Measurements from ENCODE around the gene MST1.
A peak's percentile ranks its signal among the peaks of the same experiment; 100 is the strongest.

Gene MST1

DNA sequence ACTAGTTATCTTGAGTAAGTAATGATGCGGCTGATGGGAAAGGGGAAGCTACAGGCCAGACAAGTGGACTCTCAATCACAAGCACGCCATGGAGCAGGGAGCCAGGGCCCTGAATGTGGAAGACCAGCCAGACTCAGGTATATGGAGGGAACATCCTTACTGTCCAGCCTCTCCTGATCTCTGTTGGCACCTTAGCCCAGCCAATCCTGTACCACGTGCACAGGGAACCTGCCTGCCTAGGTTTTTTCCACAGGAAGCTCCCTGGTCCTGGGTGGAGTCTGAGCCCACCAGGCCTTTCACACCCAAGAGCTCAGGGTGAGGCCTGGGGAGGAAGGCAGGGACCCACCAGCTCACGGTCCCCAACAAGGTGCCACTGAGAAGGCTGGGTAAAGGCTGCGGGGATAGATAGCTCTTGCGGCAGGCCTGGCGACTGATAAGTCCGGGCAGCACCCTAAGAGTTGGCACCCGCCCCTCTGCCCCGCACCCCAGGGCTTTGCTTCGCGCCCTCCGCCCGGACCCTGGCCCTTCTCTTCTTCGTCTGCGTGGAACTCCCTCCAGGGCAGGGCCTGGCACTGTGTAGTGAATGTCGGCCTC, 16.1 kb downstream of the MST1 start:
- peak overlapping the region; percentile 95 for H3K4me3 ChIP-seq (ENCODE audit: low read length)
- no peaks in the 10 kb centered on the region for H3K9me3 ChIP-seq (ENCODE audit: insufficient read depth, low read length)
- H3K27ac ChIP-seq (ENCODE audit: low read length), result peak overlapping the region; percentile 78
- no peak for TF ChIP-seq CTCF (IDR thresholded peaks at IDR 0.05; ENCODE audit: low read depth, low read length)
- no peak for TF ChIP-seq EZH2phosphoT487 (IDR thresholded peaks at IDR 0.05; ENCODE audit: low read depth)
- peaks cover 31% of the 10 kb centered on the region for H3K79me2 ChIP-seq (ENCODE audit: low read length)
- H2AFZ ChIP-seq (ENCODE audit: low read depth, low read length), result peak overlapping the region; percentile 51; the same call in 1 of the 2 replicates
- H3K36me3 ChIP-seq (replicated peaks; ENCODE audit: low read depth, low read length), result peaks cover 26% of the 10 kb centered on the region
- H3K4me2 ChIP-seq (ENCODE audit: low read length), result peak overlapping the region; percentile 96
- peak overlapping the region; percentile 94 for H3K9ac ChIP-seq (ENCODE audit: low read length)
- H3K27me3 ChIP-seq (ENCODE audit: low read depth, low read length), result no peaks in the 10 kb centered on the region
- H4K20me1 ChIP-seq (ENCODE audit: insufficient read depth, low read length), result peaks cover 4% of the 10 kb centered on the region; the same call in 1 of the 2 replicates
- H3K4me1 ChIP-seq (ENCODE audit: low read length), result peaks cover 12% of the 10 kb centered on the region

- Histone ChIP-seq H3K79me2 (ENCODE audit: low read length) (peaks cover 31% of the 10 kb centered on the region), H3K4me3 (ENCODE audit: low read length) (no peak overlapping the region), H3K4me1 (ENCODE audit: low read length) (peaks cover 12% of the 10 kb centered on the region), H4K20me1 (ENCODE audit: insufficient read depth, low read length) (peaks cover 4% of the 10 kb centered on the region; the same call in 1 of the 2 replicates), H3K9ac (ENCODE audit: low read length) (no peak overlapping the region), H3K36me3 (replicated peaks; ENCODE audit: low read depth, low read length) (peaks cover 12% of the 10 kb centered on the region), H3K27me3 (ENCODE audit: low read depth, low read length) (no peaks in the 10 kb centered on the region), H2AFZ (ENCODE audit: low read depth, low read length) (no peak overlapping the region), H3K4me2 (ENCODE audit: low read length) (peak overlapping the region; percentile 9; the same call in 1 of the 2 replicates), H3K9me3 (ENCODE audit: insufficient read depth, low read length) (no peaks in the 10 kb centered on the region), H3K27ac (ENCODE audit: low read length) (0 out of 2 replicates have a peak overlapping the region, but pooled peaks have one; percentile 2)
- TF ChIP-seq CTCF (IDR thresholded peaks at IDR 0.05; ENCODE audit: low read depth, low read length) (peak; percentile 86), EZH2phosphoT487 (IDR thresholded peaks at IDR 0.05; ENCODE audit: low read depth) (no peak)
Measured at GRCh38 chr3:49671291-49672288, 17.7 kb downstream of the MST1 start.

DNA sequence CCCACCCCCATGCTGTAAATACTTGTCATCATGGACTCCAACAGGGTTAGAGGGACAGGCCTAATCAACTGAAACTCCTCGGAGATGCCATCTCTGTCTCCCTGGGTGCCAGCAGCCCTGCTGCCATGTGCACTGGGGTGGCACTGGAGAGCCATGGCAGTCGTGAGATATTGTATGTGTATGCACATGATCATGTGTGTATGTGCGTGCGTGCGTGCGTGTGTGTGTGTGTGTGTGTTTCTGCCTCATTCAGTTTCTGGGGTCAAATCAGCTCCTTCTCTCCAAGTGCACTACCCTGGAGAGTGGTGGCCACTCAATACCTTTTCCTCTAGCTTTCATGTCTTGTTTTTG, 18.4 kb downstream of the MST1 start:
- Histone ChIP-seq H3K79me2 (ENCODE audit: low read length) (peaks cover 28% of the 10 kb centered on the region), H3K27me3 (ENCODE audit: low read depth, low read length) (no peaks in the 10 kb centered on the region), H3K4me3 (ENCODE audit: low read length) (no peak overlapping the region), H3K9ac (ENCODE audit: low read length) (no peak overlapping the region), H4K20me1 (ENCODE audit: insufficient read depth, low read length) (peaks cover 4% of the 10 kb centered on the region; the same call in 1 of the 2 replicates), H3K9me3 (ENCODE audit: insufficient read depth, low read length) (no peaks in the 10 kb centered on the region), H3K36me3 (replicated peaks; ENCODE audit: low read depth, low read length) (peaks cover 5% of the 10 kb centered on the region), H3K4me2 (ENCODE audit: low read length) (no peak overlapping the region), H3K4me1 (ENCODE audit: low read length) (peaks cover 12% of the 10 kb centered on the region), H2AFZ (ENCODE audit: low read depth, low read length) (no peak overlapping the region), H3K27ac (ENCODE audit: low read length) (no peak overlapping the region)
- no peak for TF ChIP-seq CTCF (IDR thresholded peaks at IDR 0.05; ENCODE audit: low read depth, low read length)
- TF ChIP-seq EZH2phosphoT487 (IDR thresholded peaks at IDR 0.05; ENCODE audit: low read depth), result no peak

GRCh38 chr3:49669352-49669751, 19.9 kb downstream of the MST1 start:
- no peaks in the 10 kb centered on the region for H3K9me3 ChIP-seq (ENCODE audit: insufficient read depth, low read length)
- no peak overlapping the region for H3K27ac ChIP-seq (ENCODE audit: low read length)
- no peak overlapping the region for H3K9ac ChIP-seq (ENCODE audit: low read length)
- TF ChIP-seq CTCF (IDR thresholded peaks at IDR 0.05; ENCODE audit: low read depth, low read length), result no peak
- TF ChIP-seq EZH2phosphoT487 (IDR thresholded peaks at IDR 0.05; ENCODE audit: low read depth), result no peak
- peaks cover 4% of the 10 kb centered on the region; the same call in 1 of the 2 replicates for H4K20me1 ChIP-seq (ENCODE audit: insufficient read depth, low read length)
- peaks cover 13% of the 10 kb centered on the region for H3K79me2 ChIP-seq (ENCODE audit: low read length)
- no peak overlapping the region for H2AFZ ChIP-seq (ENCODE audit: low read depth, low read length)
- no peaks in the 10 kb centered on the region for H3K27me3 ChIP-seq (ENCODE audit: low read depth, low read length)
- H3K4me2 ChIP-seq (ENCODE audit: low read length), result no peak overlapping the region
- H3K36me3 ChIP-seq (replicated peaks; ENCODE audit: low read depth, low read length), result no peaks in the 10 kb centered on the region
- H3K4me1 ChIP-seq (ENCODE audit: low read length), result peaks cover 5% of the 10 kb centered on the region; the same call in 1 of the 2 replicates
- no peak overlapping the region for H3K4me3 ChIP-seq (ENCODE audit: low read length)
